GM12878 (cell line): ENCODE results near the gene RABGEF1.

Experiments used
- EP300 ChIP-seq, 2 experiments: fragments of 150-350 bp in 1 of 2; IDR thresholded peaks; 2 replicates each; pipeline ENCODE4 v1.6.1; 2011 to 2012; ENCODE audit warnings: low read depth in 2 of 2, low read length in 2 of 2, borderline replicate concordance in 1 of 2, improper control_type of control experiment in 1 of 2, inconsistent platforms in 1 of 2; ENCODE audit not compliant: control insufficient read depth in 1 of 2
- GABPA ChIP-seq: IDR thresholded peaks from 2 replicates; pipeline ENCODE4 v1.6.1; 2014; ENCODE audit warnings: antibody characterized with exemption, low read depth, mild to moderate bottlenecking, inconsistent platforms
- KDM1A ChIP-seq: fragments of 200-600 bp; sonication (generic); IDR thresholded peaks from 2 replicates; pipeline ENCODE4 v1.6.1; 2016; ENCODE audit warnings: borderline replicate concordance
- POLR2A ChIP-seq: IDR thresholded peaks from 2 replicates; pipeline ENCODE4 v1.6.1; 2011; ENCODE audit warnings: low read depth, mild to moderate bottlenecking, low read length
- POLR2AphosphoS5 ChIP-seq: IDR thresholded peaks from 2 replicates; pipeline ENCODE4 v1.6.1; 2011; ENCODE audit warnings: mild to moderate bottlenecking, low read length, inconsistent platforms
- POU2F2 ChIP-seq: IDR thresholded peaks from 3 replicates; pipeline ENCODE4 v1.6.1; 2011; ENCODE audit warnings: low read depth, mild to moderate bottlenecking, low read length, borderline replicate concordance
- SPI1 ChIP-seq: IDR thresholded peaks from 2 replicates; pipeline ENCODE4 v1.6.1; 2011; ENCODE audit warnings: low read depth, mild to moderate bottlenecking, low read length, moderate library complexity, borderline replicate concordance; ENCODE audit not compliant: insufficient read depth
- TAF1 ChIP-seq: IDR thresholded peaks from 2 replicates; pipeline ENCODE4 v1.6.1; 2011; ENCODE audit warnings: mild to moderate bottlenecking, low read depth, low read length, borderline replicate concordance
- TCF12 ChIP-seq: IDR thresholded peaks from 2 replicates; pipeline ENCODE4 v1.6.1; 2011; ENCODE audit warnings: low read depth, mild to moderate bottlenecking, low read length
- ZZZ3 ChIP-seq: IDR thresholded peaks from 2 replicates; pipeline ENCODE4 v1.6.1; 2011; ENCODE audit warnings: low read depth; ENCODE audit not compliant: control insufficient read depth, insufficient read length
- TF ChIP-seq, protein P1 (sequence below): fragments of 450-650 bp; IDR thresholded peaks from 2 replicates; pipeline ENCODE4 v1.6.1; 2016; ENCODE audit warnings: mild to moderate bottlenecking, moderate library complexity, borderline replicate concordance
- TF ChIP-seq, protein P2 (sequence below): IDR thresholded peaks from 2 replicates; pipeline ENCODE4 v1.6.1; 2012; ENCODE audit warnings: low read length, inconsistent platforms
- TF ChIP-seq, protein P3 (sequence below), 3 experiments: IDR thresholded peaks in 2 of 3; conservative IDR thresholded peaks in 1 of 3; 2 replicates each; pipeline ENCODE4 v1.5.1; 2011; ENCODE audit warnings: low read depth in 3 of 3, low read length in 3 of 3, mild to moderate bottlenecking in 3 of 3, control low read depth in 2 of 3, moderate library complexity in 2 of 3, inconsistent platforms in 1 of 3, mixed read lengths in 1 of 3; ENCODE audit not compliant: control insufficient read depth in 2 of 3, insufficient read depth in 1 of 3; ENCODE audit errors: extremely low read depth in 1 of 3

DNA sequence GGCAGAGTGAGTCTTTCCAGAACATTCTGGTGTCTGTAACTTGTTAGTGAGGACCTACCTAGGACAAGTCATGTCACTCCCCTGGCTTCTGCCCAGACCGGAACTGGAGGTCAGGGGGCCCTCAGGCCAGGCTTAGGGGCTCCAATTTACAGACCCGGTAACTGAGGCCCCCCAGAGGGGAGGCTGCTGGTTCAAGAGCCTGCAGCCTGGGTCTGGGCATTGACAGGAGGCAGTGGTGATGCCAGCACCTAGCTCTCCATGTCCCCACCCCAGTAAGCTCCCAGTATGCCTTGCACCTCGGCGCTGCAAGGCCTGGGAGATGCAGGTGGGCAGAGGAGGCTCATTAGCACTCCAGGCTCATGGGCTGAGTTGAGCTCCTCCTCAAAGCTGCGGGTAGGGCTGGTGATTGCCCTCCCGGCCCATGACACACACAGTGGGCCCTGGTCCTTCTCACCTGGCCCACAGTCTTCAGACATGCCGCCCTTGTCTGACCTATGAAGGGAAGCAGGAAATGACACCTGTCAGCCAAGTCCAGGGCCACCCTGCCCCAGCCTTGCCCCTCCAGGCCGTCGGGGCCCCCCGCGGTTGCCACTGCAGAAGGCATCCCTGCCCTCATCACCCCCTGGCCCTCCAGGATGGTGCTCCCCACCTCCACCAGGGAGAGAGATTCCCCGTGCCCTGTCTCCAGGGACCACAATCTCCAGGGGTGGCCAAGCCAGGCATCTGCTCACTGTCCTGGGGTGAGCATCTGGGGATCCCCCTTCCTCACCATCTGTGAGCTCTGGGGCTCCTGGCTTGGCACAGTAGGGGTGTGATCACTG, 92.2 kb downstream of the RABGEF1 start:
- TF ChIP-seq SPI1 (no peak), POU2F2 (no peak), POLR2AphosphoS5 (no peak), ZZZ3 (no peak), EP300 (IDR thresholded peaks at IDR 0.05; ENCODE audit: borderline replicate concordance in 1 of 2, control insufficient read depth in 1 of 2, low read depth in 2 of 2, low read length in 2 of 2) (no peak), KDM1A (no peak), GABPA (no peak), POLR2A (no peak), TCF12 (no peak), TAF1 (no peak)
- TF ChIP-seq, protein P1, sequence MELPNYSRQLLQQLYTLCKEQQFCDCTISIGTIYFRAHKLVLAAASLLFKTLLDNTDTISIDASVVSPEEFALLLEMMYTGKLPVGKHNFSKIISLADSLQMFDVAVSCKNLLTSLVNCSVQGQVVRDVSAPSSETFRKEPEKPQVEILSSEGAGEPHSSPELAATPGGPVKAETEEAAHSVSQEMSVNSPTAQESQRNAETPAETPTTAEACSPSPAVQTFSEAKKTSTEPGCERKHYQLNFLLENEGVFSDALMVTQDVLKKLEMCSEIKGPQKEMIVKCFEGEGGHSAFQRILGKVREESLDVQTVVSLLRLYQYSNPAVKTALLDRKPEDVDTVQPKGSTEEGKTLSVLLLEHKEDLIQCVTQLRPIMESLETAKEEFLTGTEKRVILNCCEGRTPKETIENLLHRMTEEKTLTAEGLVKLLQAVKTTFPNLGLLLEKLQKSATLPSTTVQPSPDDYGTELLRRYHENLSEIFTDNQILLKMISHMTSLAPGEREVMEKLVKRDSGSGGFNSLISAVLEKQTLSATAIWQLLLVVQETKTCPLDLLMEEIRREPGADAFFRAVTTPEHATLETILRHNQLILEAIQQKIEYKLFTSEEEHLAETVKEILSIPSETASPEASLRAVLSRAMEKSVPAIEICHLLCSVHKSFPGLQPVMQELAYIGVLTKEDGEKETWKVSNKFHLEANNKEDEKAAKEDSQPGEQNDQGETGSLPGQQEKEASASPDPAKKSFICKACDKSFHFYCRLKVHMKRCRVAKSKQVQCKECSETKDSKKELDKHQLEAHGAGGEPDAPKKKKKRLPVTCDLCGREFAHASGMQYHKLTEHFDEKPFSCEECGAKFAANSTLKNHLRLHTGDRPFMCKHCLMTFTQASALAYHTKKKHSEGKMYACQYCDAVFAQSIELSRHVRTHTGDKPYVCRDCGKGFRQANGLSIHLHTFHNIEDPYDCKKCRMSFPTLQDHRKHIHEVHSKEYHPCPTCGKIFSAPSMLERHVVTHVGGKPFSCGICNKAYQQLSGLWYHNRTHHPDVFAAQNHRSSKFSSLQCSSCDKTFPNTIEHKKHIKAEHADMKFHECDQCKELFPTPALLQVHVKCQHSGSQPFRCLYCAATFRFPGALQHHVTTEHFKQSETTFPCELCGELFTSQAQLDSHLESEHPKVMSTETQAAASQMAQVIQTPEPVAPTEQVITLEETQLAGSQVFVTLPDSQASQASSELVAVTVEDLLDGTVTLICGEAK, result no peak
- TF ChIP-seq, protein P2, sequence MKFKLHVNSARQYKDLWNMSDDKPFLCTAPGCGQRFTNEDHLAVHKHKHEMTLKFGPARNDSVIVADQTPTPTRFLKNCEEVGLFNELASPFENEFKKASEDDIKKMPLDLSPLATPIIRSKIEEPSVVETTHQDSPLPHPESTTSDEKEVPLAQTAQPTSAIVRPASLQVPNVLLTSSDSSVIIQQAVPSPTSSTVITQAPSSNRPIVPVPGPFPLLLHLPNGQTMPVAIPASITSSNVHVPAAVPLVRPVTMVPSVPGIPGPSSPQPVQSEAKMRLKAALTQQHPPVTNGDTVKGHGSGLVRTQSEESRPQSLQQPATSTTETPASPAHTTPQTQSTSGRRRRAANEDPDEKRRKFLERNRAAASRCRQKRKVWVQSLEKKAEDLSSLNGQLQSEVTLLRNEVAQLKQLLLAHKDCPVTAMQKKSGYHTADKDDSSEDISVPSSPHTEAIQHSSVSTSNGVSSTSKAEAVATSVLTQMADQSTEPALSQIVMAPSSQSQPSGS, result no peak
- TF ChIP-seq, protein P3, sequence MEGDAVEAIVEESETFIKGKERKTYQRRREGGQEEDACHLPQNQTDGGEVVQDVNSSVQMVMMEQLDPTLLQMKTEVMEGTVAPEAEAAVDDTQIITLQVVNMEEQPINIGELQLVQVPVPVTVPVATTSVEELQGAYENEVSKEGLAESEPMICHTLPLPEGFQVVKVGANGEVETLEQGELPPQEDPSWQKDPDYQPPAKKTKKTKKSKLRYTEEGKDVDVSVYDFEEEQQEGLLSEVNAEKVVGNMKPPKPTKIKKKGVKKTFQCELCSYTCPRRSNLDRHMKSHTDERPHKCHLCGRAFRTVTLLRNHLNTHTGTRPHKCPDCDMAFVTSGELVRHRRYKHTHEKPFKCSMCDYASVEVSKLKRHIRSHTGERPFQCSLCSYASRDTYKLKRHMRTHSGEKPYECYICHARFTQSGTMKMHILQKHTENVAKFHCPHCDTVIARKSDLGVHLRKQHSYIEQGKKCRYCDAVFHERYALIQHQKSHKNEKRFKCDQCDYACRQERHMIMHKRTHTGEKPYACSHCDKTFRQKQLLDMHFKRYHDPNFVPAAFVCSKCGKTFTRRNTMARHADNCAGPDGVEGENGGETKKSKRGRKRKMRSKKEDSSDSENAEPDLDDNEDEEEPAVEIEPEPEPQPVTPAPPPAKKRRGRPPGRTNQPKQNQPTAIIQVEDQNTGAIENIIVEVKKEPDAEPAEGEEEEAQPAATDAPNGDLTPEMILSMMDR (IDR thresholded peaks at IDR 0.05 in 2 of 3, conservative IDR thresholded peaks at IDR 0.05 in 1 of 3; ENCODE audit: control insufficient read depth in 2 of 3, extremely low read depth in 1 of 3, insufficient read depth in 1 of 3, low read depth in 3 of 3, low read length in 3 of 3), result no peak
